ENCODE measurements around the gene TEX54. TPM values are rescaled to one million over a fixed set of nuclear protein-coding genes. Genes with fewer than 3 reads are reported as not detected.

Gene TEX54
- polyA plus RNA-seq, result 0.76 TPM
- long read RNA-seq, donor 1, result 0 reads
- long read RNA-seq, donor 2, partial matches to known transcripts, result 0 of 2 reads
- long read RNA-seq, donor 2, other reads (novel, unspliced or antisense), result 0 of 2 reads
- long read RNA-seq, donor 3, result 0 reads
- long read RNA-seq, donor 4, result 0 reads
- long read RNA-seq, donor 5, result 0 reads
- long read RNA-seq, donor 6, partial matches to known transcripts, result 0 of 1 reads
- long read RNA-seq, donor 6, other reads (novel, unspliced or antisense), result 0 of 1 reads
- long read RNA-seq, donor 7, result 0 reads
- long read RNA-seq, donor 8, result 0 reads
- long read RNA-seq, donor 9, result 0 reads
- long read RNA-seq, donor 10, partial matches to known transcripts, result 0 of 1 reads
- long read RNA-seq, donor 10, other reads (novel, unspliced or antisense), result 0 of 1 reads
- long read RNA-seq, donor 11, partial matches to known transcripts, result 0 of 1 reads
- long read RNA-seq, donor 11, other reads (novel, unspliced or antisense), result 0 of 1 reads

- WGBS (ENCODE audit: insufficient coverage, low lambda C conversion rate), result no CpG with 5 or more reads among the region's 40 CpGs
- peaks cover 40% of the 10 kb centered on the region for H3K36me3 ChIP-seq (ENCODE audit: control insufficient read depth, insufficient read depth, low read length)
- DNase-seq, result peak in 1 of 2 donors; percentile 76
- H3K27me3 ChIP-seq (ENCODE audit: control insufficient read depth, insufficient read depth, low read length), result no peaks in the 10 kb centered on the region
- peaks cover 10% of the 10 kb centered on the region for H3K4me1 ChIP-seq (ENCODE audit: control insufficient read depth, insufficient read depth, low read length)
- H3K9me3 ChIP-seq (ENCODE audit: control insufficient read depth, low read depth, low read length), result no peaks in the 10 kb centered on the region
- H3K27ac ChIP-seq (ENCODE audit: low read length), result peak within 1 kb of the TSS; percentile 98
- H3K4me3 ChIP-seq (ENCODE audit: low read length), result peak within 1 kb of the TSS; percentile 87
These were observed at the start of gene TEX54 for GRCh38 chr11:62832336-62833234. Gene TEX54 (minus strand): TSS chr11:62832841.

GRCh38 chr11:62882431-62882749, 49.7 kb upstream of the TEX54 start:
- Histone ChIP-seq H3K27ac (ENCODE audit: low read length) (peak overlapping the region; percentile 100), H3K4me1 (ENCODE audit: control insufficient read depth, insufficient read depth, low read length) (peaks cover 50% of the 10 kb centered on the region), H3K27me3 (ENCODE audit: control insufficient read depth, insufficient read depth, low read length) (no peaks in the 10 kb centered on the region), H3K9me3 (ENCODE audit: control insufficient read depth, low read depth, low read length) (no peaks in the 10 kb centered on the region), H3K36me3 (ENCODE audit: control insufficient read depth, insufficient read depth, low read length) (peaks cover 51% of the 10 kb centered on the region), H3K4me3 (ENCODE audit: low read length) (peak overlapping the region; percentile 98)
- WGBS (ENCODE audit: insufficient coverage, low lambda C conversion rate), result no CpG with 5 or more reads among the region's 6 CpGs
- DNase-seq, result no peak

- Histone ChIP-seq H3K4me1 (ENCODE audit: control insufficient read depth, insufficient read depth, low read length) (peaks cover 45% of the 10 kb centered on the region), H3K4me3 (ENCODE audit: low read length) (peak overlapping the region; percentile 98), H3K36me3 (ENCODE audit: control insufficient read depth, insufficient read depth, low read length) (peaks cover 45% of the 10 kb centered on the region), H3K27ac (ENCODE audit: low read length) (peak overlapping the region; percentile 100), H3K27me3 (ENCODE audit: control insufficient read depth, insufficient read depth, low read length) (no peaks in the 10 kb centered on the region), H3K9me3 (ENCODE audit: control insufficient read depth, low read depth, low read length) (no peaks in the 10 kb centered on the region)
- 10% methylated on average over 2 of the region's 21 CpGs for WGBS (ENCODE audit: insufficient coverage, low lambda C conversion rate)
- peak; percentile 95 to 98 for DNase-seq
These were observed 49.2 kb upstream of the TEX54 start for GRCh38 chr11:62881579-62882430.

DNA sequence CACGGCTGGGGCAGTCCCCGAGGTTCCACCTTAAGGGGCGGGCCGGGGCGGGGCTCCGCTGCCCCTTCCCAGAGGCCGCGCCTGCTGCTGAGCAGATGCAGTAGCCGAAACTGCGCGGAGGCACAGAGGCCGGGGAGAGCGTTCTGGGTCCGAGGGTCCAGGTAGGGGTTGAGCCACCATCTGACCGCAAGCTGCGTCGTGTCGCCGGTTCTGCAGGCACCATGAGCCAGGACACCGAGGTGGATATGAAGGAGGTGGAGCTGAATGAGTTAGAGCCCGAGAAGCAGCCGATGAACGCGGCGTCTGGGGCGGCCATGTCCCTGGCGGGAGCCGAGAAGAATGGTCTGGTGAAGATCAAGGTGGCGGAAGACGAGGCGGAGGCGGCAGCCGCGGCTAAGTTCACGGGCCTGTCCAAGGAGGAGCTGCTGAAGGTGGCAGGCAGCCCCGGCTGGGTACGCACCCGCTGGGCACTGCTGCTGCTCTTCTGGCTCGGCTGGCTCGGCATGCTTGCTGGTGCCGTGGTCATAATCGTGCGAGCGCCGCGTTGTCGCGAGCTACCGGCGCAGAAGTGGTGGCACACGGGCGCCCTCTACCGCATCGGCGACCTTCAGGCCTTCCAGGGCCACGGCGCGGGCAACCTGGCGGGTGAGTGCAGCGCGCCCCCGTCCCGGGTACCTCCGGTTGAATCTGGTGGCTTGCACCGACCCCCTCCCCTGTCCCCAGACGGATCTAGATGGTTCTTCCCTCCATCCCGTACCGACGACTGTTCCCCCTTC, 48.4 kb upstream of the TEX54 start, which contains the start of gene SLC3A2:
SLC3A2 (plus strand) TSS at position 94 of the 776 bp plus-strand sequence; CDS start at position 222, 128 bp downstream.
- Histone ChIP-seq H3K4me1 (ENCODE audit: control insufficient read depth, insufficient read depth, low read length) (peaks cover 40% of the 10 kb centered on the region), H3K36me3 (ENCODE audit: control insufficient read depth, insufficient read depth, low read length) (peaks cover 37% of the 10 kb centered on the region), H3K4me3 (ENCODE audit: low read length) (peak within 1 kb of the TSS; percentile 98), H3K9me3 (ENCODE audit: control insufficient read depth, low read depth, low read length) (no peaks in the 10 kb centered on the region), H3K27ac (ENCODE audit: low read length) (peak within 1 kb of the TSS; percentile 100), H3K27me3 (ENCODE audit: control insufficient read depth, insufficient read depth, low read length) (no peaks in the 10 kb centered on the region)
- WGBS (ENCODE audit: insufficient coverage, low lambda C conversion rate), result no CpG with 5 or more reads among the region's 69 CpGs
- peak; percentile 88 to 95 for DNase-seq

DNA sequence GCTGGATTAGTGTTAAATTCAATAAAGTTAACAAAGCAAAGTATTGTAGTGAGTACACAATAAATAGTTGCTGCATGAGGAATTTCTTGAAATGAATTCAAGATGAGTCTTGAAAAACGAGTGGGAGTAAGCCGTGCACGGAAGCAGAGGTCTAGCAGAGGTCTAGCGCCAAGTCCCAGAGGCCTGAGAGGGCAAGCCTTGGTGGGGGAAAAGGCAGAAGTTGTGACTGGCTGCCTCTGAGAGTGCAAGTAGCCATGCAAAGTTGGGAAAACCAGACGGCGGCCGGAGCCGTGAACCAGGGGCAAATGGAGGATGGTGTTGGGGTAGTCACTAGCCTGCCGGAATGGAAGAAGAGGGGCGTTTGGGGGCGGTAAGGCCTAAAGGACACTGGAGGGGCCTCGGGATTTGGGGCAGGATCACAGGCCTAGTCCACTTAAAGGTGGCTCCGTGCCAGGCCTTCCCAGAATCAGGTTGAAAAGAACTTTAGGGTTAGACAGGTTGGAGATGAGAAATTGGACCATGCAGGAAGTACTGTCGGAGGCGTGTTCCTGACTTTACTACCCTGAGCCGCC, 47.7 kb upstream of the TEX54 start:
- Histone ChIP-seq H3K9me3 (ENCODE audit: control insufficient read depth, low read depth, low read length) (no peaks in the 10 kb centered on the region), H3K4me1 (ENCODE audit: control insufficient read depth, insufficient read depth, low read length) (peaks cover 36% of the 10 kb centered on the region), H3K4me3 (ENCODE audit: low read length) (peak overlapping the region; percentile 98), H3K27ac (ENCODE audit: low read length) (peak overlapping the region; percentile 100), H3K27me3 (ENCODE audit: control insufficient read depth, insufficient read depth, low read length) (no peaks in the 10 kb centered on the region), H3K36me3 (ENCODE audit: control insufficient read depth, insufficient read depth, low read length) (peaks cover 30% of the 10 kb centered on the region)
- no CpG with 5 or more reads among the region's 16 CpGs for WGBS (ENCODE audit: insufficient coverage, low lambda C conversion rate)
- no peak for DNase-seq

GRCh38 chr11:62879235-62879978, 46.8 kb upstream of the TEX54 start:
- DNase-seq, result no peak

GRCh38 chr11:62876712-62877111, 44.1 kb upstream of the TEX54 start:
- peaks cover 13% of the 10 kb centered on the region for H3K4me1 ChIP-seq (ENCODE audit: control insufficient read depth, insufficient read depth, low read length)
- H3K27ac ChIP-seq (ENCODE audit: low read length), result no peak overlapping the region
- no peaks in the 10 kb centered on the region for H3K36me3 ChIP-seq (ENCODE audit: control insufficient read depth, insufficient read depth, low read length)
- 33% methylated on average over 1 of the region's 6 CpGs for WGBS (ENCODE audit: insufficient coverage, low lambda C conversion rate)
- no peaks in the 10 kb centered on the region for H3K9me3 ChIP-seq (ENCODE audit: control insufficient read depth, low read depth, low read length)
- no peak for DNase-seq
- H3K27me3 ChIP-seq (ENCODE audit: control insufficient read depth, insufficient read depth, low read length), result no peaks in the 10 kb centered on the region
- H3K4me3 ChIP-seq (ENCODE audit: low read length), result no peak overlapping the region

More at GRCh38 chr11:62879235-62879978, 46.8 kb upstream of the TEX54 start:
- no peaks in the 10 kb centered on the region for H3K27me3 ChIP-seq (ENCODE audit: control insufficient read depth, insufficient read depth, low read length)
- H3K4me1 ChIP-seq (ENCODE audit: control insufficient read depth, insufficient read depth, low read length), result peaks cover 28% of the 10 kb centered on the region
- H3K27ac ChIP-seq (ENCODE audit: low read length), result peak overlapping the region; percentile 100
- no CpG with 5 or more reads among the region's 7 CpGs for WGBS (ENCODE audit: insufficient coverage, low lambda C conversion rate)
- H3K36me3 ChIP-seq (ENCODE audit: control insufficient read depth, insufficient read depth, low read length), result peaks cover 21% of the 10 kb centered on the region
- peak overlapping the region; percentile 98 for H3K4me3 ChIP-seq (ENCODE audit: low read length)
- H3K9me3 ChIP-seq (ENCODE audit: control insufficient read depth, low read depth, low read length), result no peaks in the 10 kb centered on the region

DNA sequence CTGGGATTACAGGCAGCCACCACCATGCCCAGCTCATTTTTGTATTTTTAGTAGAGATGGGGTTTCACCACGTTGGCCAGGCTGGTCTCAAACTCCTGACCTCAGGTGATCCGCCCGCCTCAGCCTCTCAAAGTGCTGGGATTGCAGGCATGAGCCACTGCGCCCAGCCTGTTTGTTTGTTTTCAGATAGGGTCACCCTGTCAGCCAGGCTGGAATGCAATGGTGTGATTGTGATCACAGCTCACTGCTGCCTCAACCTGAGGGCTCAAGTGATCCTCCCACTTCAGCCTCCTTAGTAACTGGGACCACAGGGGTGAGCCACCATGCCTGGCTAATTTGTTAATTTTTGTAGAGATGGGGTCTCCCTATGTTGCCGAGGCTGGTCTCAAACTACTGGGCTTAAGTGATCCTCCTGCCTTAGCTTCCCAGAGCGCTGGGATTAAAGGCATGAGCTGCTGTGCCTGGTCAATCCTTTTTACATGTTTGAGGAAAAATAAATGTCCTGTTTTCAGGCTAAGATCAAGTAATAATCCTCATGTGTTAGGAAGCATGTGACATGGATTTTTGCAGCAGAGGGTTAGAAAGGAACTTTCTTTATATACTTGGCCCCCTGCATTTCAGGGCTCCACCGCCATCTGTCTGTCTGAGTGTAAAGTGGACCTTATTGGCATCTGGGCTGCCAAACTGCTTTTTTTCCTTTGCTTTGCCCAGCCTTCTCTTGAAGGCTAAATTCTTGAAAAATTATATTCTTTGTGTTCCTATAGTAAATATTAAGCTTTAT, 43.2 kb upstream of the TEX54 start:
- Histone ChIP-seq H3K4me1 (ENCODE audit: control insufficient read depth, insufficient read depth, low read length) (peaks cover 13% of the 10 kb centered on the region), H3K9me3 (ENCODE audit: control insufficient read depth, low read depth, low read length) (no peaks in the 10 kb centered on the region), H3K36me3 (ENCODE audit: control insufficient read depth, insufficient read depth, low read length) (no peaks in the 10 kb centered on the region), H3K27me3 (ENCODE audit: control insufficient read depth, insufficient read depth, low read length) (no peaks in the 10 kb centered on the region), H3K4me3 (ENCODE audit: low read length) (no peak overlapping the region), H3K27ac (ENCODE audit: low read length) (no peak overlapping the region)
- DNase-seq, result no peak
- WGBS (ENCODE audit: insufficient coverage, low lambda C conversion rate), result no CpG with 5 or more reads among the region's 7 CpGs
